ENCODE results near the gene ECEL1.
"Not testable (repeated sequence)": the region's sequence is repeated elsewhere in the genome, so short reads cannot be mapped to it uniquely, and the experiment has no call there.

ECEL1 gene

DNA sequence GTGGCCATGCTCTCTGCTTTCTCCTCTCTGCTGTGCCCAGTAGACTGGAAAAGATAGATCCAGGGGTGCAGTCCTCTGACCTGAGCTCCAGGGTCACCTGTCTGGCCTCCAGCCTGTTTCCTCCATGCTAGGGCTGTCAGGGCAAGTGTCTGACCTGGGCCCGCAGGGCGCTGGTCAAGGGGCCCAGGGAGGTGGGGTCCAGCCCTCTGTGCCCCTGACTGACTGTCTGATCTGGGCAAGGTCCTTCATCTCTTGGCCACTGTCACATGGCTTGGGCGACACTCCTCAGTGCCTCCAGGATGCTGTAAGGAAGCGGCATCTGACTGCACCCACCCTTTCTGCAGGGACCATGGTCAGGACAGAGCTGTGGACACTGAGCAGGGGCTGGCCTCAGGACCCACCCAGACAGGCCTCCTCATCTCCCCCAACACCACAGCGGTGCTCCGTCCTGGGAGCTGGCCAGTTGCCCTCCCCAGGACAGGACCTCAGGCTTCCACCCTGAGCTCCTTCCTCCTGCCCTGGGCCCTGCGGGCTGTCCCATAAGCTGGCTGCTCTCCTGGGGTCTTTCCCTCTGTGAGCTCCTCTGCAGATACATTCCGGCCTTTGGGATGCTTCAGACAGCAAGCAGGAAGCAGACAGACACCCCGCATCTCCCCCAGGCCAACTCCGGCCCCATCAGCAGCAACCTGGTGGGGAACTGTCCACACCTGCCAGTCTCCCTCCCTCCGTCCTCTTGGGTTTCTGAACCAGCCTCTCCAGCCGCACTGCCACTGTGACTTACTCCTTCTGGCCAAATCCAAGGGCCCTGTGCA is 52.9 kb downstream of the ECEL1 start:
- DNase-seq (ENCODE audit: insufficient read length, low spot score): no peak
- TF ChIP-seq, protein P1, sequence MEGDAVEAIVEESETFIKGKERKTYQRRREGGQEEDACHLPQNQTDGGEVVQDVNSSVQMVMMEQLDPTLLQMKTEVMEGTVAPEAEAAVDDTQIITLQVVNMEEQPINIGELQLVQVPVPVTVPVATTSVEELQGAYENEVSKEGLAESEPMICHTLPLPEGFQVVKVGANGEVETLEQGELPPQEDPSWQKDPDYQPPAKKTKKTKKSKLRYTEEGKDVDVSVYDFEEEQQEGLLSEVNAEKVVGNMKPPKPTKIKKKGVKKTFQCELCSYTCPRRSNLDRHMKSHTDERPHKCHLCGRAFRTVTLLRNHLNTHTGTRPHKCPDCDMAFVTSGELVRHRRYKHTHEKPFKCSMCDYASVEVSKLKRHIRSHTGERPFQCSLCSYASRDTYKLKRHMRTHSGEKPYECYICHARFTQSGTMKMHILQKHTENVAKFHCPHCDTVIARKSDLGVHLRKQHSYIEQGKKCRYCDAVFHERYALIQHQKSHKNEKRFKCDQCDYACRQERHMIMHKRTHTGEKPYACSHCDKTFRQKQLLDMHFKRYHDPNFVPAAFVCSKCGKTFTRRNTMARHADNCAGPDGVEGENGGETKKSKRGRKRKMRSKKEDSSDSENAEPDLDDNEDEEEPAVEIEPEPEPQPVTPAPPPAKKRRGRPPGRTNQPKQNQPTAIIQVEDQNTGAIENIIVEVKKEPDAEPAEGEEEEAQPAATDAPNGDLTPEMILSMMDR (IDR thresholded peaks at IDR 0.05; ENCODE audit: insufficient read depth, missing control alignments): no peak
- FAIRE-seq: no peak

DNA sequence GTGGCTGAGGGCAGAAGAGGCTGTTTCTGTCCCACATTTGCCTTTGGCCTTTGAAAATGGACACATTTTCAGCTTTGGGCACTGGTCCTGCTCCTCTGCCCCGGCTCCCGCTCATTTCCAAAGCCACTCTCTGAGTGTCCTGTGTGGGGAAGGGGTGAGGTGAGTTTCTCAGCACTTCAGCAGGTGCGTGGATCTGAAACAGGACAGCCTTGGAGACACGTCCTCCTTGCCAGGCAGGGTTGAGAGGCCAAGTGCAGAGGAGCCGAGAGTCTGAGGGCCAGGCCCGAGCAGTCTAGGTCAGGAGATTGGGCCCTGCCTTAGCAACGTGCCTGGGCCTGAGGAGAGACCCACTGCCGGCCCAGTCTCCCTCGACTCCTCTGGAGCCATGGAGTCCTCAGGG is 53.5 kb downstream of the ECEL1 start:
- no peak for FAIRE-seq
- no peak for DNase-seq (ENCODE audit: insufficient read length, low spot score)
- TF ChIP-seq, protein P1 (IDR thresholded peaks at IDR 0.05; ENCODE audit: insufficient read depth, missing control alignments): no peak

GRCh38 chr2:232433622-232434021 is 54.0 kb downstream of the ECEL1 start:
- not testable (repeated sequence) for FAIRE-seq

GRCh38 chr2:232432598-232433184 is 54.9 kb downstream of the ECEL1 start:
- TF ChIP-seq, protein P1 (IDR thresholded peaks at IDR 0.05; ENCODE audit: insufficient read depth, missing control alignments): no peak
- DNase-seq (ENCODE audit: insufficient read length, low spot score) (no peak), FAIRE-seq (no peak)

More at GRCh38 chr2:232433622-232434021, 54.0 kb downstream of the ECEL1 start:
- DNase-seq (ENCODE audit: insufficient read length, low spot score): not testable (repeated sequence)

DNA sequence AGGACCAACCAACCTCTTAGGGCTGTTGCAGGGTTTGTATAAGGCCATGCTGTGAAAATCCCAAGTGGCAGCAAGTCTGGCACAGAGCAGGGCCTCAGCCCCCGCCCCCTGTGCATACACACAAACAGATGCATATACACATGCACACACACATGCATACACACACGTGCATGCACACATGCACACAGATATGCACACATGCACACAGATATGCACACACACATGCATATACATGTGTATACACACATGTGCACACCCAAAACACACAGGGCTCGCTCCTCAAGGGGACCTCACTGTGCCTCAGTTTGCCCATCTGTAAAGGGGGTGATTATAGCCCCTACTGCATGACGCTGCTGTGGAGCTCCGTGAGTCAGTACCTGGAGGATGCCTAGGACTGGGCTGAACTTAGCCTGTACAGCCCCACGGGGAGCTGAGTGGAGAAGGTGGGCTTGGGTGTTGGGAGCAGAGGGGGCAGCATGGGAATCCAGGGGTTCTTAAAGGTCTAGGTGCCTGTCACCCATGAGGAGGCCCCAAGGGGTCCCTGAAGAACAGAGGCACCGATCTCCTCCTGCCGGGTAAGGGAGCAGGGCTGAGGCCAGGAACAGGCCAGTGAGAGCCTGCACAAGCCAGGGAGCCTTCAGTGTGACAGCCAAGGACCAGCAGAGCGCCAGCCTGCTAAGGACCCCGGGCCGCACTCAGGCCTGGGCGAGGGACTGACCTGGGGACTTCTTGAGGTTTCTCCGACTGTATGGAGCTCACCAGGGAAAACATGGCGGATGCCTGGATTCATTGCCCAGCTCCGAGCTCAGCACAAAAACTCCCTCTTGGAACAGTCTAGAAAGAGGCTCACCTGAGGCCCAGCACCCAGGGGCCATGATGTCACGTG is 55.7 kb downstream of the ECEL1 start:
- TF ChIP-seq, protein P1 (IDR thresholded peaks at IDR 0.05; ENCODE audit: insufficient read depth, missing control alignments): no peak
- DNase-seq (ENCODE audit: insufficient read length, low spot score) (no peak), FAIRE-seq (no peak)
